Caki2 (cell line): ENCODE measurements around the gene TOM1L2. TPM values are rescaled to one million over a fixed set of nuclear protein-coding genes. Genes with fewer than 3 reads are reported as not detected.
"Not testable (repeated sequence)": the region's sequence is repeated elsewhere in the genome, so short reads cannot be mapped to it uniquely, and the experiment has no call there.

Source experiments
- DNase-seq: peaks from one replicate; pipeline ENCODE4 v3.0.0-alpha.2; 2015; ENCODE audit warnings: low read depth
- in situ Hi-C: cut with HindIII; loops from 2 replicates; pipeline ENCODE4 v1.10.0; 2016; ENCODE audit warnings: low sequenced_read_pairs, low pct_unique_long_range_greater_than_20kb, mixed read lengths
- total RNA-seq: library from RNA; depleted of rRNA; stranded (reverse); fragments of >200 nt; shearing (Covaris generic); gene quantifications from 2 replicates; pipeline ENCODE4 v1.2.3, GENCODE V29; 2014; ENCODE audit warnings: low replicate concordance

The TOM1L2 gene
- total RNA-seq, 1 experiment from 2014 or later: 6.4 TPM

GRCh38 chr17:17813055-17813724 lies 159.0 kb downstream of the TOM1L2 start:
- no peak for DNase-seq
- in situ Hi-C loops: no loop called here

DNA sequence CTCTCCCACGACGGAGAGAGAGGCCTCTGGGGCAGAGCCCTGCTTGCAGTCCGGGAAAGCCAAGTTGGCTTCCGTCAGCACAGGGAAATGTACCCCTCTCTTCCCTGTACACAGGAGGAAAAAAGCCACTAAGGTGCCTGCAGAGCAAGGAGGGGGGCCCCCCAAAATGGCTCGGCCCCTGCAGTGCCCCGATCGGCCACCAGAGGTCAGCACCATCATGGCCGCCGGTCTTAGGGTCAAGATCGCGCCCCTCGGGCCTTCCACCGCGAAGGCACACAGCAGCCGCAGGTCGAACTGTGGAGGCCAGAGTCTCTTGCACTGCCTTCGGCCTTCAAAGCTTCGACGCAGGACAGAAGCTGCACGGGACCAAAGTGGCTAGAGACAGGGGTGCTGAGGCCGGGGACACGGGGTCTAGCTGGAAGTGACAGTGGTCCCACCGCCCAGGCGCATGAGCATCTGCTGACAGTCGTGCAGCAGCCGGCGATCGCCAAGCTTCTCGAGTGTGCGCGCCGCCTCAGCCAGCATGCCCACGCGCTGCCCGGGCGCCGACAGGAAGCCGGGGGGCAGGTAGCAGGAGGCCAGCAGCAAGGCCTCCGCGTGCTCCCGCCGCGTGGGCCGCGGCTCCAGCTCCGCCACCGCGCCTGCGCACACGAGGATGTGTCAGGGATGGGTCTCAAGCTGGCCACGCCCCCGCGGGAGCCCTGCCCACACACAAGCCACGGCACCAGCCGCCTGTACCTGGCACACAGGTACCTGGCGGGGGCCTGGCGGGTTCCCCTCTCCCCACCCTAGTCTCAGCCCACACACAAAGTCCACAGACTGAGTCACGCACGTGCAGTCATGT lies 159.8 kb downstream of the TOM1L2 start:
- in situ Hi-C loops: no loop called here
- DNase-seq: peak; percentile 46

GRCh38 chr17:17811381-17812210 lies 160.6 kb downstream of the TOM1L2 start:
- DNase-seq: no peak
- in situ Hi-C loops: no loop called here

- DNase-seq: no peak
- in situ Hi-C loops: no loop called here
Measured at GRCh38 chr17:17810895-17811248, 161.3 kb downstream of the TOM1L2 start.

- in situ Hi-C loops: no loop called here
- DNase-seq: no peak
Measured at GRCh38 chr17:17810084-17810894, 161.9 kb downstream of the TOM1L2 start.

GRCh38 chr17:17809531-17810083 lies 162.6 kb downstream of the TOM1L2 start:
- DNase-seq: no peak
- in situ Hi-C loops: no loop called here

- in situ Hi-C loops: no loop called here
- no peak for DNase-seq
Measured at GRCh38 chr17:17808706-17809432, 163.3 kb downstream of the TOM1L2 start.

DNA sequence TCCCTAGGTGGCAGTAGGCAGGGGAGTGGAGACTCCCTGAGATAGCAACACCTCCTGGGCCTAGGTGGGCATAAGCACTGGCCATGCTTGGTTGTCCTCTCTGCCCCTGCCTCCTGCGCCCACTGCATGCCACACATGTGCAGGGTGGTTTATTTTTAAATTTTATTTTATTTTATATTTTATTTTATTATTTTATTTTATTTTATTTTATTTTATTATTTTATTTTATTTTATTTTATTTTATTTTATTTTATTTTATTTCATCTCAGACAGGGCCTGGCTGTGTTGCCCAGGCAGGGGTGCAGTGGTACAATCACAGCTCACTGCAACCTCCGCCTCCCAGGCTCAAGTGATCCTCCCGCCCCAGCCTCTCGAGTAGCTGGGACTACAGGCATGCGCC lies 164.0 kb downstream of the TOM1L2 start:
- DNase-seq, in situ Hi-C loops: not testable (repeated sequence)

GRCh38 chr17:17807440-17807839 lies 164.8 kb downstream of the TOM1L2 start:
- in situ Hi-C loops: no loop called here
- DNase-seq: no peak

GRCh38 chr17:17806611-17807274 lies 165.5 kb downstream of the TOM1L2 start:
- in situ Hi-C loops: no loop called here
- no peak for DNase-seq

- in situ Hi-C loops: no loop called here
- no peak for DNase-seq
Measured at GRCh38 chr17:17806035-17806434, 166.2 kb downstream of the TOM1L2 start.

GRCh38 chr17:17805575-17805974 lies 166.6 kb downstream of the TOM1L2 start:
- in situ Hi-C loops: no loop called here

GRCh38 chr17:17804007-17804406 lies 168.2 kb downstream of the TOM1L2 start:
- DNase-seq: no peak
- in situ Hi-C loops: no loop called here

More at GRCh38 chr17:17805575-17805974, 166.6 kb downstream of the TOM1L2 start:
- no peak for DNase-seq

DNA sequence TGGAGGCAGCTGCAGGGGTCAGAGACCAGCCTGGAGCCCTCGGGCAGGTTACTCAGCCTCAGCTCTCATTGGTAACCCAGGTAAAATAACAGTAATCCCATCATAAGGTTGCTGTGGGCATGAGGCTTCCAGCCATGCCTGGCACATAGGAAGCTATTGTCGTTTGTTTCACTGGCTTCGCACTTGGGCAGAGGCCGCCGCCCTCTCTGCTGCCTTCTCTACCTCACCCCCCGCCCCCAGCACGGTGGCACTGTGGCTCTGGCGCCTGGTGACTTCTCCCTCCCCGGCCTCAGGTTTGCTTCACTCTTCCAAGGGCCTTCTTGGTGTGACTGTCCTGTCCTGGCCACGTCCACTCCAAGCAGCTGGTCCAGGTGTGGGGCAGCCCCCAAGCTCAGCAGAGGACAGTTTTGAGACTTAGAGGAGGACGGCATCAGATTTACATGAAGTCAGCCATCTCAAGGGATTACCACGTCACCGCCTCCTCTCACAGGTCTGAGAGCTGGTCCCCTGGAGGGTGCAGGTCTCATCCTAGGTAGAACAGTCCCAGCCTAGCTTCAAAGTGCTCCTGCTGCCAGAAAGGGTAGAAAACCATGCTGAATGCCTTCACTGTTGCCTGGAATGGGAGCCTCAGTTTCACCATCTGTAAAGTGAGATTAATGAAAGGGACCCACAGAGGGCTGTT lies 170.3 kb downstream of the TOM1L2 start:
- in situ Hi-C loops: no loop called here
- DNase-seq: no peak

DNA sequence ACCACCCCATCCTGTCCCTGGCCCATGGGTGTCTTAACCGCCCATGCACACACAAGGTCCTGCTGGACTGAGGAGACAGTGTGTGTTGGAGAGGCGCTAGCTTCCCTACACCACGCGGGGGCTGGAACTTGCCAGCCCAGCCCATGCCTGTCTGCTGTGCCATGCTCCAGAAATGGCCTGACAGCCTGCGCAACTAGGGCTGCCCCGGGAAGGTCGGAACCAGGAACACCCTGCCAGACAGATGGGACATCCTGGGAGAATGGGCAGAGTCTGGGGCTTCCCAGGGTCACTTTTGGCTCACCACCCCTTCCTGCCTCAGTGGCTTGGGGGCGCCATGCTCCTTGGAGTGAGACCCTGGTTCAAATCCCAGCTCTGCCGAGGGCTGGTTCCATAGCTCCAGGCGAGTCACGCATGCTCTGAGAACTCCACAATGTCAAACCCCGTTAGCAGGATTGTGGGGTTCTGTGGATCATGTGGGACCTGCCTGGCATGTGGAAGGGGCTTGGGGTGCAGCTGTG lies 171.6 kb downstream of the TOM1L2 start:
- in situ Hi-C loops: no loop called here
- no peak for DNase-seq
